MM.1S (cell line): ENCODE measurements around the gene CCDC27.

Experiments
- DNase-seq: peaks from one replicate; pipeline ENCODE4 v3.0.0-alpha.2; 2015
- H2AFZ ChIP-seq: fragments of 300-600 bp; sonication (generic); 2 replicates; pipeline ENCODE4 v1.6.0; 2016; ENCODE audit warnings: antibody characterized with exemption, low read length
- H3F3A ChIP-seq: fragments of 300-600 bp; sonication (generic); 2 replicates; pipeline ENCODE4 v1.6.1; 2016; ENCODE audit warnings: mild to moderate bottlenecking, antibody characterized with exemption, low read length, moderate library complexity, mixed read lengths; ENCODE audit not compliant: insufficient read depth
- H3K27ac ChIP-seq: fragments of 300-600 bp; sonication (generic); 2 replicates; pipeline ENCODE4 v1.5.1; 2016; ENCODE audit warnings: mild to moderate bottlenecking, low read length
- H3K27me3 ChIP-seq: fragments of 300-600 bp; sonication (generic); replicated peaks from 2 replicates; pipeline ENCODE4 v1.6.0; 2016; ENCODE audit warnings: low read length; ENCODE audit not compliant: insufficient read depth
- H3K36me3 ChIP-seq: fragments of 300-600 bp; sonication (generic); replicated peaks from 2 replicates; pipeline ENCODE4 v1.6.1; 2016; ENCODE audit warnings: mild to moderate bottlenecking, low read length, mixed read lengths; ENCODE audit not compliant: insufficient read depth
- H3K4me1 ChIP-seq: fragments of 300-600 bp; sonication (generic); 2 replicates; pipeline ENCODE4 v1.6.1; 2016; ENCODE audit warnings: low read length, mixed read lengths
- H3K4me2 ChIP-seq: fragments of 300-600 bp; sonication (generic); 2 replicates; pipeline ENCODE4 v1.6.0; 2016; ENCODE audit warnings: low read depth, low read length
- H3K4me3 ChIP-seq: fragments of 300-600 bp; sonication (generic); 2 replicates; pipeline ENCODE4 v1.5.1; 2016; ENCODE audit warnings: low read length, mixed read lengths
- H3K79me2 ChIP-seq: fragments of 300-600 bp; sonication (generic); 2 replicates; pipeline ENCODE4 v1.6.1; 2016; ENCODE audit warnings: mixed run types, low read length, mixed read lengths
- H3K9ac ChIP-seq: fragments of 300-600 bp; sonication (generic); 2 replicates; pipeline ENCODE4 v1.6.1; 2016; ENCODE audit warnings: low read length, mixed read lengths
- H3K9me2 ChIP-seq: fragments of 300-600 bp; sonication (generic); replicated peaks from 2 replicates; pipeline ENCODE4 v1.6.1; 2016; ENCODE audit warnings: mild to moderate bottlenecking, low read length, mixed read lengths; ENCODE audit not compliant: insufficient read depth
- H3K9me3 ChIP-seq: fragments of 300-600 bp; sonication (generic); replicated peaks from 2 replicates; pipeline ENCODE4 v1.6.1; 2016; ENCODE audit warnings: mild to moderate bottlenecking, low read length, mixed read lengths; ENCODE audit not compliant: insufficient read depth
- H4K20me1 ChIP-seq: fragments of 300-600 bp; sonication (generic); 2 replicates; pipeline ENCODE4 v1.6.1; 2016; ENCODE audit warnings: mild to moderate bottlenecking, low read length, moderate library complexity, mixed read lengths; ENCODE audit not compliant: insufficient read depth
- EZH2 ChIP-seq: fragments of 300-600 bp; sonication (generic); optimal IDR thresholded peaks from 2 replicates; pipeline ENCODE3; 2017; ENCODE audit warnings: low read depth, mild to moderate bottlenecking, antibody characterized with exemption, low read length, mixed read lengths
- EZH2phosphoT487 ChIP-seq: fragments of 300-600 bp; sonication (generic); IDR thresholded peaks from 2 replicates; pipeline ENCODE4 v1.6.1; 2018; ENCODE audit warnings: antibody characterized with exemption, low read length
- TF ChIP-seq, protein P1 (sequence below): fragments of 300-600 bp; sonication (generic); IDR thresholded peaks from 2 replicates; pipeline ENCODE4 v1.5.1; 2016; ENCODE audit warnings: antibody characterized with exemption, low read length, mixed read lengths

CCDC27 gene

DNA sequence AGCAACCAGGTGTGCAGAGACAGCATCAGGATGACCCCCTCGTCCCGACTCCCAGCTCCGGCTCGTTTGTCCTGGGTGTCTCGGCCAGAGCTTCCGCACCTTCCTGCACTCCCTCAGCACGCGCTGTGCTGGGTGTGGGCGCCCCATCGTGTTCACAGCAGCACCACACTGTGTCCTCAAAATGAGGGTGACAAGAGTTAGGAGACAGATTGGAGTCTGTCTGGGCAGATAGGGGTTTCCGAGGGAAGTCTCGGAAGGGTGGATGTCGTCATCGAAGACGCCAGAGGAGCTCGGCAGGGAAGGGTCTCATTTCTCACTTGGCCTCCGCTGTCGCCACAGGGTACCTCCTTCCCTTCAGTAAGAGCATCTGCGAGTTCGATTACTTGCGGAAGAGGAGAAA lies 4.1 kb downstream of the CCDC27 start:
- H3F3A ChIP-seq: no peaks in the 10 kb centered on the region
- no peaks in the 10 kb centered on the region for H3K9me2 ChIP-seq
- H3K79me2 ChIP-seq: no peaks in the 10 kb centered on the region
- TF ChIP-seq, protein P1, sequence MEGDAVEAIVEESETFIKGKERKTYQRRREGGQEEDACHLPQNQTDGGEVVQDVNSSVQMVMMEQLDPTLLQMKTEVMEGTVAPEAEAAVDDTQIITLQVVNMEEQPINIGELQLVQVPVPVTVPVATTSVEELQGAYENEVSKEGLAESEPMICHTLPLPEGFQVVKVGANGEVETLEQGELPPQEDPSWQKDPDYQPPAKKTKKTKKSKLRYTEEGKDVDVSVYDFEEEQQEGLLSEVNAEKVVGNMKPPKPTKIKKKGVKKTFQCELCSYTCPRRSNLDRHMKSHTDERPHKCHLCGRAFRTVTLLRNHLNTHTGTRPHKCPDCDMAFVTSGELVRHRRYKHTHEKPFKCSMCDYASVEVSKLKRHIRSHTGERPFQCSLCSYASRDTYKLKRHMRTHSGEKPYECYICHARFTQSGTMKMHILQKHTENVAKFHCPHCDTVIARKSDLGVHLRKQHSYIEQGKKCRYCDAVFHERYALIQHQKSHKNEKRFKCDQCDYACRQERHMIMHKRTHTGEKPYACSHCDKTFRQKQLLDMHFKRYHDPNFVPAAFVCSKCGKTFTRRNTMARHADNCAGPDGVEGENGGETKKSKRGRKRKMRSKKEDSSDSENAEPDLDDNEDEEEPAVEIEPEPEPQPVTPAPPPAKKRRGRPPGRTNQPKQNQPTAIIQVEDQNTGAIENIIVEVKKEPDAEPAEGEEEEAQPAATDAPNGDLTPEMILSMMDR: no peak
- TF ChIP-seq EZH2phosphoT487 (no peak), EZH2 (no peak)
- H3K4me1 ChIP-seq: no peaks in the 10 kb centered on the region
- no peaks in the 10 kb centered on the region for H3K9me3 ChIP-seq
- H3K9ac ChIP-seq: no peak overlapping the region
- H3K4me3 ChIP-seq: no peak overlapping the region
- no peaks in the 10 kb centered on the region for H4K20me1 ChIP-seq
- H3K4me2 ChIP-seq: no peak overlapping the region
- H3K27me3 ChIP-seq: peaks cover 79% of the 10 kb centered on the region
- H2AFZ ChIP-seq: no peak overlapping the region
- DNase-seq: no peak
- H3K27ac ChIP-seq: no peak overlapping the region
- no peaks in the 10 kb centered on the region for H3K36me3 ChIP-seq

DNA sequence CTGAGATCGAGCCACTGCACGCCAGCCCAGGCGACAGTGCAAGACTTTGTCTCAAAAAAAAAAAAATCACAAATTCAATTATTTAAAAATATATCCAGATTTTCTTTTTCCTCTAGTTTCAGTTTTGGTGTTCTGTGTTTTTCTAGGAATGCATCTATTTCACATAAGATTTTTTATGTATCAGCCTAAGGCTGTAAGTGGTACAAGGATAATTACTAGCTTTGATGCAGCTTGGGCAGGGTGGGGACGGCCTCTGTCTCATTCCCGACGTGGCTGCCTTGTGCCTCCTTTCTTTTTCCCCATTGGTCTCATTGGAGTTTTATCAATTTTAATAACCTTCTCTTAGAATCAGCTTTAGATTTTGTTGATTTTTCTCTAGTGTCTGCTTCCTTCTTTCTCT lies 6.9 kb downstream of the CCDC27 start:
- H3K4me3 ChIP-seq: no peak overlapping the region
- no peak overlapping the region for H3K4me2 ChIP-seq
- no peak overlapping the region for H3K9ac ChIP-seq
- H3K79me2 ChIP-seq: no peaks in the 10 kb centered on the region
- H3F3A ChIP-seq: no peaks in the 10 kb centered on the region
- H3K27ac ChIP-seq: no peak overlapping the region
- no peak overlapping the region for H2AFZ ChIP-seq
- H3K9me3 ChIP-seq: no peaks in the 10 kb centered on the region
- no peak for TF ChIP-seq EZH2
- no peak for TF ChIP-seq EZH2phosphoT487
- TF ChIP-seq, protein P1: no peak
- no peaks in the 10 kb centered on the region for H4K20me1 ChIP-seq
- no peaks in the 10 kb centered on the region for H3K4me1 ChIP-seq
- H3K27me3 ChIP-seq: peaks cover 80% of the 10 kb centered on the region
- no peaks in the 10 kb centered on the region for H3K36me3 ChIP-seq
- no peaks in the 10 kb centered on the region for H3K9me2 ChIP-seq
- DNase-seq: no peak

DNA sequence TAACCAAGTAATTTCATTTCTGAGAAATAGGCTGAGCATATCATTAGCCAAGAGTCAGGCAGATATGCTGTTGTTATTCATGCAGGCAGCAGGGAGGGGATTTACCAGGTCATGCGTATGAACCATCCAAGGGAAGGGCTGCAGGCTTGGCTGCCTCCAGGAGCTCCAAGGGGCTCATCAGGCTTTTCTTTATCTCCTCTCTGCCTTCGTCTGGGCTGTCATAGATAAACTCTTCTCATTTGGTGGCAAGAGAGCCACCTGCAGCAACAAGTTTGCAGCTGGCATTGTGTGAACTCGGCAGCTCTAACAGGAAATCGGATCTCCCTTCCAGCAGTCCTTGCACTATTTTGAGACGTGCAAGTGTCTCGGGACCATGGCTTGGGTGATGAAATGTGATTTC lies 7.5 kb downstream of the CCDC27 start:
- no peak for TF ChIP-seq EZH2
- TF ChIP-seq EZH2phosphoT487: no peak
- TF ChIP-seq, protein P1: no peak
- Histone ChIP-seq H3K9ac (no peak overlapping the region), H3K4me3 (no peak overlapping the region), H3K4me1 (no peaks in the 10 kb centered on the region), H3F3A (no peaks in the 10 kb centered on the region), H3K27me3 (peaks cover 81% of the 10 kb centered on the region), H3K9me2 (no peaks in the 10 kb centered on the region), H3K9me3 (no peaks in the 10 kb centered on the region), H3K4me2 (no peak overlapping the region), H3K36me3 (no peaks in the 10 kb centered on the region), H3K79me2 (no peaks in the 10 kb centered on the region), H4K20me1 (no peaks in the 10 kb centered on the region), H2AFZ (no peak overlapping the region), H3K27ac (no peak overlapping the region)
- DNase-seq: no peak
